HG03460 (cell line): Measurements from ENCODE around the gene TTC24.

Source experiments
- ATAC-seq: cut with Tn5 transposase; IDR thresholded peaks from one replicate; pipeline ENCODE4 v1.9.1; 2021; ENCODE audit not compliant: unreplicated experiment

TTC24 gene

DNA sequence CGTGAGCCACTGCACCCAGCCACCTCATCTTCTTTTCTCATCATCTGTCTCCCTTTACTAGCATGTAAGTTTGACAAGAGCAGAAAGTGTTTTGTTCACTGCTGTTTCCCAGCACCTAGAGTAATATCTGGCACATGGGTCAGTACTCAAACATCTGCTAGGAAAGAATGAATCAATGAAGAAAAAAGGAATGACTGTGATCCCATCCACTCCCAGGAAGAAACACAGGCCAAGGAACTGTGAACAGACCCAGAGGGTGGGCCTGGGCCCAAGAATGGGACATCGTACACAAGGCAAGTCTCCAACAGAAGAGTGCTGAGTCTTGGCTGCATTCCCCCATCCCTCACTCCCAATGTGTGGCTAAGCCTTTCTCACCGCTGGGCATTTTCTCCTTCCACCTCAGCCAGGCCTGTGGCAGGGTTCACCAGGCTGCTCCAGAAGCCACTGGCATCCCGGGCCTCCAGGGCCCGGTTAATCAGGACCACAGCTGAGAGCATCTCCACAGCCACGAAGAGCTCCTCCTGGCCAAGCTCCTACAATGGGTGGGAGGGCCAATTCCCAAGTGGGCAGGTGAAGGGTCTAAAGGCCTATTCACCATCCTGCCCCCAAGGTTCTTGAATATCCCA lies 25.6 kb upstream of the TTC24 start:
- no peak for ATAC-seq

- no peak for ATAC-seq
Measured at GRCh38 chr1:156554971-156555370, 24.6 kb upstream of the TTC24 start.

DNA sequence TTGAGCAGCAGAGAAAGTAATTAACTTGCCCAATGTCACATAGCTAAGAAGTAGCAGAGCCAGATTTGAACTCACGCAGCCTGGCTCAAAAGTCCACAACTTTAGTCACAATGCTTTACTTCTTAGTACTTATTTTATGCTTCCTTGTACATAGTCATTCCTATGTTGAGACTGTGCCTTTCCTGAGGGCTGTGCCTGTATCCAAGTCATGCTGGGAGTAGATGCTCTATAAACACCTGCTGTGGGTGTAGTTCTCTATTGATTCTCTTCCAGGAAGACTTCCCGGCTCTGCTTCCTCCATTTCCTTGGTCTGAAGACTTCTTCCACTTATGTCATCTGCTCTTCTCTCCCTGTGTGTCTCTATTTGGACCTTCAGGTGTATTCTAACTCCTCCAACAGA lies 23.8 kb upstream of the TTC24 start:
- ATAC-seq, result no peak

GRCh38 chr1:156556354-156556753 lies 23.2 kb upstream of the TTC24 start:
- no peak for ATAC-seq

GRCh38 chr1:156559086-156559796 lies 20.3 kb upstream of the TTC24 start:
- ATAC-seq, result no peak

DNA sequence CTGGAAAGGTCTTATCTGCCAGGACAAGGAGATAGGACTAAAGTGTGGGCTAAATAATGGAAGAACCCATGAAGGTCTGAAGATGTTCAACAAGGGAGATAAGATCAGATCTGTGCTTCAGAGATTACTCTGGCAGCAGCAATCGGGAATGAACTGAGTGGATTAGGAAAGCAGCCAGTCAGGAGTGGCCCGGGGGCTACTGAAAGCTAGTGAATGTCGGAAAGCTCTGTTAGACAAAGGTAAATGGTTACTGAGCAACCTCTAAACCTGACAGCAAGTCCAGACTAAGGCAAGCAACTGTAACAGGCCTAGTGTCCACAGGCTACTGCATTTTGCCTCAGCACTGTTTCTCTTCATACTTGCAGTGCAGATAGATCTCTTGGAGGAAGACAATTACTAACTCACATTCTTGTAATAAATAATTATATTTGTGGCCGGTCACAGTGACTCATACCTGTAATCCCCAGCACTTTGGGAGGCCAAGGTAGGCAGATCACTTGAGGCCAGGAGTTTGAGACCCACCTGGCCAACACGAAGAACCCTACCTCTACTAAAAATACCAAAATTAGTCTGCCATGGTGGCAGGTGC lies 19.6 kb upstream of the TTC24 start:
- ATAC-seq, result no peak

GRCh38 chr1:156560585-156561163 lies 18.8 kb upstream of the TTC24 start:
- no peak for ATAC-seq

GRCh38 chr1:156565519-156565918 lies 14.0 kb upstream of the TTC24 start:
- no peak for ATAC-seq

DNA sequence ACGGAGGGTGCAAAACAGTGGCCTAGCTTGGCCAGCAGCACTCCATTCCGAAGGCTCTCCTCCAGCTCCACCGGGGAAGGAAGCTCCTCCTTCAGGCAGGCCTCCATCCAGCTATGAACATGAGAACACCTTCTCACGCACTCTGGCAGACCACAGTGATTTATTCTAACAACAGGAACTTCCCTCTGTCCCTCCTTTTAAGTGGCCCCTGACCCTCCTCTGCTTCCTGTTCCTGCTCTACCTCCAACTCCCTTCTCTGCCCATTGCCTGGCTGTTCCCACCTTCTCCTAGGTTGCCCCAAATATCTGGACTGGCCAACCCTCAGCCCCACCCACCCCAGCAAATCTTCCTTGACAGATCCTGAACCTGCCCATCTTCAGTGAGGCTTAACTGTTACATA lies 13.1 kb upstream of the TTC24 start:
- no peak for ATAC-seq

- ATAC-seq, result no peak
Measured at GRCh38 chr1:156571261-156571852, 8.2 kb upstream of the TTC24 start.

- peak; percentile 85 for ATAC-seq
Measured at GRCh38 chr1:156571919-156572662, 7.4 kb upstream of the TTC24 start, which contains the start of gene IQGAP3. Gene IQGAP3, minus strand, starts transcription at chr1:156572565. Its CDS starts 36 bp downstream, at chr1:156572529.

- no peak for ATAC-seq
Measured at GRCh38 chr1:156572663-156573018, 6.9 kb upstream of the TTC24 start.

GRCh38 chr1:156574039-156574633 lies 5.4 kb upstream of the TTC24 start:
- no peak for ATAC-seq

DNA sequence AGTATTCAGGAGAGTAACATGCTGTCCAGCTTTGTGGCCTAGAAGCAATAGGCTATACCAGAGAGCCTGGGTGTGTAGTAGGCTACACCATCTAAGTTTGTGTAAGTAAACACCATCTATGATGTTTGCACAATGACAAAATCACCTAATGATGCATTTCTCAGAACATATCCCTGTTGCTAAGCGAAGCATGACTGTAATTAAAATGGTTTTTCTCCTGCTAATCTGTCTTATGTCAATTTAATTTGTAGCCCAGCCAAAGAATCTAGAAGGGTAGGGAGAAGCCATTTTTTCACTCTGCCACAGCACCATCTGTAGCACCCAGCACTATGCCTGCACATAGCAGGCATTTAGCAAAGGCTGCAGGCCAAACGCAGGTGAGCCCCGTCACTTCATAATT lies 2.0 kb upstream of the TTC24 start:
- ATAC-seq, result no peak

GRCh38 chr1:156578055-156578454 lies 1.5 kb upstream of the TTC24 start:
- no peak for ATAC-seq

DNA sequence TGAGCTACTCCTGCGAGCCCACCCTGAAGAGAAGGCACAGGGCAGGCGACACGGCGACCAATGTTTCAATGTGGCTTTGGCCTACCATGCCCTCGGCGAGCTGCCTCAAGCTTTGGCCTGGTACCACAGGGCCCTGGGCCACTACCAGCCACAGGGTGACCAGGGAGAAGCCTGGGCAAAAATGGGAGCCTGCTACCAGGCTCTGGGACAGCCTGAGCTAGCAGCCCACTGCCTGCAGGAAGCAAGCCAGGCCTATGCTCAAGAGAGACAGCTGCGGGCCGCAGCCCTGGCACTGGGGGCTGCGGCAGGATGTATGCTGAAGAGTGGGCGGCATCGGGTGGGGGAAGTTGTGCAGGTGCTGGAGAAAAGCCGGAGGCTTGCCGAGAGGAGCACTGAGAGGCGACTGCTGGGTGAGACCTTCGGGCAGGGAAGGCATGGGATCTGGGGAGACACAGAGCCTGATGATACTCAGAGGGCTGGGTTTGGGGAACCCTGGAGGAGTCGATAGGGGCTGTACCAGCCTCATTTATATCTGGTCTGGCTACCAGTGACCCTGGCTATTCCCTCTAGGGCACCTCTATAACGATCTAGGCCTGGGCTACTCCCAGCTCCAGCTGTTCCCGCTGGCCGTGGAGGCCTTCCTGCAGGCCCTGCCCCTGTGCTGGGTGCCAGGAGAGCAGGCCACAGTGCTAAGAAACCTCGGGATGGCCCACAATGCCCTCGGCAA lies 2.3 kb downstream of the TTC24 start:
- no peak for ATAC-seq

GRCh38 chr1:156582388-156583017 lies 3.0 kb downstream of the TTC24 start:
- ATAC-seq, result no peak

- no peak for ATAC-seq
Measured at GRCh38 chr1:156583821-156584622, 4.5 kb downstream of the TTC24 start.

DNA sequence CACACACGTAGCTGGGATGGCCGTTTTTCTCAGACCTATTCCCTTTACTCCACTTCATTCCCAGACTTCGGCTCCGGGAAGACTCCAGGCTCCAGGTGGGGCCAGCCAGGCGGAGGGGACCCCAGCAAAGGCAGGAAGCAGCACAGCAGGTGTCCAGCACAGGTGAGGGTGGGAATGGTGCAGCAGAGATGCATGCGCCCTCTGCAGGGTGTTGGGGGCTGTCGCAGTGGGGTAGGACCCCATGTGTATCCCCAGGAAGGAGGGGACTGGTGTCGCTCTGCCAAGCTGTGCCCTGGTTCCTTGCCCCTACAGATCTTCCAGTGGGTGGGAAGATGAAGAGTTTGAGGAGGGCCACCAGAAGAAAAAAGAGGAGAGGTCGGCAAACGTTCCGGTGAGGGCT lies 5.3 kb downstream of the TTC24 start:
- ATAC-seq, result no peak
